Dedifferentiated amniotic fluid mesenchymal stem cell (primary cell): ENCODE measurements around the gene CMIP.

ENCODE experiments used
- DNase-seq: peaks from one replicate; pipeline ENCODE4 v3.0.0-alpha.2; 2016; ENCODE audit errors: extremely low spot score

Gene CMIP

GRCh38 chr16:81700780-81701165, 256.2 kb downstream of the CMIP start:
- DNase-seq: no peak

GRCh38 chr16:81701296-81701970, 256.8 kb downstream of the CMIP start:
- DNase-seq: no peak

GRCh38 chr16:81702506-81702905, 257.9 kb downstream of the CMIP start:
- no peak for DNase-seq

GRCh38 chr16:81703177-81704155, 258.9 kb downstream of the CMIP start:
- DNase-seq: peak; percentile 75

- DNase-seq: no peak
These were observed 260.7 kb downstream of the CMIP start for GRCh38 chr16:81705261-81705660.

GRCh38 chr16:81706327-81707295, 262.0 kb downstream of the CMIP start:
- DNase-seq: no peak

GRCh38 chr16:81707411-81708265, 263.0 kb downstream of the CMIP start:
- no peak for DNase-seq

- DNase-seq: no peak
These were observed 263.8 kb downstream of the CMIP start for GRCh38 chr16:81708266-81709015.

- DNase-seq: no peak
These were observed 264.6 kb downstream of the CMIP start for GRCh38 chr16:81709016-81709900.

GRCh38 chr16:81710044-81710443, 265.4 kb downstream of the CMIP start:
- no peak for DNase-seq

- no peak for DNase-seq
These were observed 266.0 kb downstream of the CMIP start for GRCh38 chr16:81710596-81710995.

GRCh38 chr16:81711657-81712319, 267.2 kb downstream of the CMIP start:
- peak; percentile 73 for DNase-seq

- no peak for DNase-seq
These were observed 268.1 kb downstream of the CMIP start for GRCh38 chr16:81712681-81713080.

GRCh38 chr16:81713295-81713772, 268.7 kb downstream of the CMIP start:
- DNase-seq: no peak

- DNase-seq: no peak
These were observed 269.2 kb downstream of the CMIP start for GRCh38 chr16:81713796-81714195.

- DNase-seq: no peak
These were observed 270.0 kb downstream of the CMIP start for GRCh38 chr16:81714583-81714982.

- no peak for DNase-seq
These were observed 271.0 kb downstream of the CMIP start for GRCh38 chr16:81715358-81716196.
